Right renal cortex interstitium (tissue), 3 donors: ENCODE data around the gene APOL1. TPM values are rescaled to one million over a fixed set of nuclear protein-coding genes. Genes with fewer than 3 reads are reported as not detected.
A peak's percentile ranks its signal among the peaks of the same experiment; 100 is the strongest.
"Not testable (repeated sequence)": the region's sequence is repeated elsewhere in the genome, so short reads cannot be mapped to it uniquely, and the experiment has no call there.

ENCODE experiments used
- DNase-seq, 3 donors: peaks; one replicate each; pipeline ENCODE4 v3.0.0-alpha.2; 2013; ENCODE audit warnings: low read depth in 3 of 3, low spot score in 2 of 3
- polyA plus RNA-seq, 3 donors: library from polyadenylated mRNA; unstranded; fragments of 120-200 nt; gene quantifications; one replicate each; pipeline ENCODE4 v1.2.1, GENCODE V29; 2013; ENCODE audit not compliant: insufficient read length in 3 of 3

APOL1 gene
- polyA plus RNA-seq, 3 donors, result 12.3 to 13.7 (median 13.1) TPM

DNA sequence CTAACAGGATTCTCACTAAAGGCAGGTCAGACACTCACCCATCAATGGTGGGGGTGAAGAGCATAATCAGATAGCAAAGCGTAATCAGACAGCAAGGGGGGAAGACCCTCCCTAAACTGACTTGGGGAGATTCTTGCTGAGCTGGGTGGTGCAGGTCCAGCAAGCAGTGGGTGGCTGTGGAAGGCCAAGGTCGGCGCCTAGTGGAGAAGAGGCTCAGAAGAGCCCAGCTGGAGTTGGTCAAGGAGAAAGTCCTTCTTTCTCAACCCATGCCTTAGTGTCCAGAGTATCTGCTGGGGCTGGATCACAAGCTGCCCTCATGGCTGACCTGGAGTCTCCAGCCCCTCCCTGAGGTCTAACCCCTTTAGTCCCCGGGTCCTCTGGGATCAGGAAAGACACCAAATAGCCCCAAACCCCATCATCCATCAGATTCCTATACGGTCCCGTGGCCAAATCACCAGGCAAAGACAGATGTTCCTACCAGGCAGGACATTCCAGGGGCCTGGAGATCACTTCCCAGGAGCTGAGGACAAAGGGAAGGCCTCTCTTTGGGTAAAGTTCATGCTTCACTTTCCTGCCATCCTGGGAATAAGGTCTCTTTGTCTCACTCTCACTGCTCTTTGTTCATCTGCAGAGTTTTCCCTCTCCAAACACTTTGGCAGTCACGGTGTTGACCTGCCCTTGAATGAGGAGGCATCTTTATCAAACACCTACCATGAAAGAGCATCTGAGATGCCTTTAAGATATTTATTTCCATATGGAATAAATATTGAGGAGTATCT lies 11.1 kb downstream of the APOL1 start:
- not testable (repeated sequence) for DNase-seq

- DNase-seq, result no peak
Measured at GRCh38 chr22:36267058-36267457, 14.1 kb downstream of the APOL1 start.

DNA sequence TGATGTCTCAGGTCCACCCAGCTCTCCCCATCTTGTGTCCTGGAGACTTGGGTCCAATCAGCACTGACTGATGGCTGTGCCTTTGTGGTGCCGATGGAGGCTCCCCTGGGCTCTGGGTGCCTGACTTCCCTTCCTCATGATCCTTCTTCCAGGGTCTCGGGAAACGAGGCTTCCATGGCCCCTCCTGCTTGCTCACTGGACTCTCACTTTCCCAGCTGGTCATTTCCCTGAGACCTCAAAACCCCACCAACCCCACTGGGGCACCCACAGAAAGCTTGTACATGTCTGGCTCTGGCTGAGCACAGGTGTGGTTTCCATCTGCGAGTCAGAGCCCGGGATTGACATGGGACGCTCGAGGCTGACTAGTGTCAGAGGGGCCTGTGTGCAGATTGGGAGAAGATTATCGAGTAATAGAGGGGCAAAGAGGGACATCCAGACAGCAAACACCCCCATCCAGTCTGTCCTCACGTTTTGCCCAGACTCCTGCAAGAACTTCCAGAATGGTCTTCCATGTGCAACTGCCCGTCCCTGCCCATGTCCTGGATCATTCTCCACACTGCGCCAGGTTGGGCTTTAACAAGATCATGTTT lies 15.1 kb downstream of the APOL1 start:
- DNase-seq, result no peak

GRCh38 chr22:36271231-36271630 lies 18.3 kb downstream of the APOL1 start:
- not testable (repeated sequence) for DNase-seq

GRCh38 chr22:36271951-36272350 lies 19.0 kb downstream of the APOL1 start:
- not testable (repeated sequence) for DNase-seq

DNA sequence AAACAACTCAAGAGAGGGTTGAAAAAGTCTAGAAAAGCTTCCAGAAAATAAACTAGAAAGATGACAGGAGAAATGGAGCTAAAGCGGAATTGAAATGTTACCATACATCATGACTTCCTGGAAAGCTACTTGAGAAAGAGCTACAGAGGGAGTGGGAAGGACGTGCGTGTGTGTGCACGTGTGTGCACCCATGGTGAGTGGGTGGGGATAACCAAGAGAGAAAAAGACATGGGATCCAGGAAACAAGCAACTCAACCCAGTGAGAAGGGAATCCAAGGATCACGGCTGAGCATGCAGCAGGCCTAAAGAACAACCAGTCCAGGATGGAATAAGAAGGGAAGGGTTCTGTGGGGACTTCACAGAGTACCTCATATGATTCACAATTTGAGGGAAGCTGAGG lies 21.6 kb downstream of the APOL1 start:
- DNase-seq, result no peak

- no peak for DNase-seq
Measured at GRCh38 chr22:36277482-36278291, 24.8 kb downstream of the APOL1 start.

DNA sequence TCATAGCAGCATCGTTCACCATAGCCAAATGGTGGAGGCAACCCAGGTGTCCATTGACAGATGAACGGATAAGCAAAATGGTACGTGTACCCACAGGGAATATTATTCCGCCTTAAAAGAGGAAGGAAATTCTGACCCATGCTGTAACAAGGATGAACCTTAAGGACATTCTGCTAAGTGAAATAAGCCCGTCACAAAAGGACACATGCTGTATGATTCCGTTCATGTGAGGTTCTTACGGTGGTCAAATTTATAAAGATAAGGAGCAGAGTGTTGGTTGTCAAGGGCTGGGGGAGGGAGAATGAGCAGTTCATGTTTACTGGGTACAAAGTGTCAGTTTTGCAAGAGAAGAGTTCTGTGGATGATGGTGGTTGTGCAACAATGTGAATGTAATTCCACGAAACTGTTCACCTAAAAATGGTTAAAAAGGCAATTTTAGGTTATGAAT lies 26.3 kb downstream of the APOL1 start:
- no peak for DNase-seq

- no peak for DNase-seq
Measured at GRCh38 chr22:36280379-36280778, 27.4 kb downstream of the APOL1 start.

DNA sequence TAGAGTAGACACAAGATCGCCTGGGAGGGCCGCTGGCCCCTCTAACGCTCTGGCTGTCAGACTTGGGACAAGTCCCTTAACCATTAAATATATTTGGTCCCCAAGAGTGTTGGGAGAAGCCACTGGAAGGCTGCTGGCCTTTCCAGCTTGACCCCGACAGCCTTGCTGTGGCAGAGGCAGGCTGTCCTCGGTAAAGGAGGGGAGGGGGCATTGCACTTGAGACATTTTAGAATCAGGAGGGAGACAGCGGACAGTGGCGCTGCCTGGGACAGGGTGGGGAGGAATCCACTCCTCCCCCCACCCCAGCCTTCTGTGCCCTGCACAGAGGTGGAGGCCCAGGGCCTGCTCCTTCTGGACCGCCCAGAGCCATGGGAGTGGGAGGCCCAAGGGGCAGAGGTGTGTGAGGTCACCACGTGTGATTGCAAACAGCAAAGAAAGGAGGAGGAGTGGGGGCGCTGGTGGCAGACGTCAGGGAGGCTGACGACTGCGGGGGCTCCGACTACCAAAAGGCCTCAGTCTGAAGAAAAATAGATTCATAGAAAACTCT lies 28.9 kb downstream of the APOL1 start:
- no peak for DNase-seq

DNA sequence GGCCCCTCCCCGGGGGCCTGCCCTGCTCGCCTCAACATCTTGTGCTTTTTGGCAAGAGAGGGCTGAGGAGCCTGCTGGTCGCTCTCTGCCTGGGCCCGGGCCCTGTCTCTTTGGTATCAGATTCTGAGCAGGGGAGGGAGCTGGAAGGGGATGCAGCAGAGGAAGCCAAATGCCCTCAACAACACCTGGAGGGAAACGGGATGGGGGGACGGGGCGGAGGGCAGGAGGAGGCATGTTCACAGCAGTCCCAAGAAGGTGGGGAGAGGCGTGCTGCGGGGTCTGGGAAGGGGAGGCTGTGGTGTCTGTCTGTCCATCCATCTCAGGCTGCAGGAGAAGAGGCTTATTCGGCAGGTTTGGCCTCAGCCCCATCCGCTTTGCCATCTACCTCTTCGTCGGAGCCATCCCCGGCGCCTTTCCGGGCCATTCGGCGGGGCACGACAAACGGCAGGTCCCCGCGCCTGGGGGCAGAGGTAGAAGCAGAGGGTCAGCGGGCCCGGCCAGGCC lies 29.4 kb downstream of the APOL1 start:
- DNase-seq, result no peak

- no peak for DNase-seq
Measured at GRCh38 chr22:36284171-36284571, 31.2 kb downstream of the APOL1 start.

DNA sequence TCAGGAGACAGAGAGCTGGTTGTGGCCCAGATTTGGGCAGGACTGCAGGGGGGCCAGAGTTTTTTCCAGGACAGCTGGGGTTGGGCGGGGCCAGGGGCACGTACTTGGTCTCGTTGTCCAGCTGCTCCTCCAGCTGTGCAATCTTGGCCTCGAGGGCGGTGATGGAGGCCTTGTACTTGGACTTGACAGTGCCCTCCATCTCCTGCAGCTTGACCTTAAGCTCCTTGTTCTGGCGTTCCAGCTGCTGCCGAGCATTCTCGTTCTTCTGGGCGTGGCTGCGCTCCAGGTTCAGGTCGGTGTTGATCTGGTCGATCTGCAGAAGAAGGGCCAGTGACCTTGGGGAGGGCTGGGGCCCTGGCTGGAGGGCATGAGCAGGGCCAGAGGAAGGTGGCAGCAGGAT lies 32.1 kb downstream of the APOL1 start:
- DNase-seq, result no peak

DNA sequence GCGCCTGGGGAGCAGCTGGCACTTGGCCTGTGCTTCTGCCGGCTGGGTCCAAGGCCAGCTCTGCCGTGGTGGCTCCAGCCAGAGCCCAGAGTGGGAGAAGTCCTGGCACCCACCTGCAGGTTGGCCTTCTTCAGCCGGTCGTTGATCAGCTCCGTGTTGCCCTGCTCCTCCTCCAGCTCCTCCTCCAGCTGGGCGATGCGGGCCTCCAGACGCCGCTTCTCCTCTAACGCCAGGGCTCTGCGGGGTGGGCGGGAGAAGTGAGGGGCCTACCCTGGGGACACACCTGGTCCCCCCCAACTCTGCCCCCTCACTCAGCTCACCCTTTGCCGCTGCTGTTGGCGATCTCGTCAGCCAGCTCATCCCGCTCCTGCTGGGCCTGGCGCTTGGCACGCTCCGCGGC lies 32.6 kb downstream of the APOL1 start:
- no peak for DNase-seq

GRCh38 chr22:36286096-36286957 lies 33.4 kb downstream of the APOL1 start:
- peak in 1 of 3 donors; percentile 50 for DNase-seq

GRCh38 chr22:36287881-36288515 lies 35.1 kb downstream of the APOL1 start:
- DNase-seq, result no peak

DNA sequence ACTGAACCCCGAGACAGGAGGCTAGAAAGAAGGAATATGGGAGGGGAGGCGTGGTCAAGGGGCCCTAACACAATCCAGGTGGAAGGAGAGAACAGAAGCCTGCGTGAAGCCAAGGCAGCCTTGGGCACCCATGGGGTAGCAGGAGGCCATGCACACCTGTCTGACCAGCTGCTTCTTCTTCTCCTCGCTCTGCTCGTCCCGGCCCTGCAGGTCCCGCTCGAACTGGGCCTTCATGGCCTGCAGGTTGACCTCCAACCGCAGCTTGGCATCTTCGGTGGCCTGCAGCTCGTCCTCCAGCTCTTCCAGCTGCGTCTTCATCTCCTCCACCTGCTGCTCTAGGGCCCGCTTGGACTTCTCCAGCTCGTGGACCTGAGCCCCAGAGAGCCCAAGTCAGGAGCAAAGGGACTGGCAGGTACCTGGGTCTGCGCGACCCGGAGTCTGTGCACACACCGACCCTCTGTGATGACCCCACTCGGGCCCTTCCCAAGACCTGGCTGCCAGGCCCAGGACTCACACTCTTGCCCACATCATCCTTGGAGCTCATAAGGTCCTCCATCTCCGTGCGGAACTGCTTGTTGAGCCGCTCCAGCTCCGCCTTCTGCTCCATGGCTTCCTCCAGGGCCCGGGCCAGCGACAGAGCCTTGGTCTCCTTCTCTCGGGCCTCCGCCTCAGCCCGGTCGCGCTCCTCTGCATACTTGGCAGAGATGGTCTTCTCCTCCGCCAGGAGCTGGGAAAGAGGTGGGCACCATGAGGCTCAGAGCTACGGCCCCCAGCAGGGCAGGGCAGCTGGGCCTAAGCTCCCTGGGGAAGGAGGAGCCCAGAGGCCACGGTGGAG lies 35.9 kb downstream of the APOL1 start:
- no peak for DNase-seq

- no peak for DNase-seq
Measured at GRCh38 chr22:36289406-36289870, 36.5 kb downstream of the APOL1 start.
